Tibial artery (tissue), 4 donors: Measurements from ENCODE around the gene ZBTB20.
A peak's percentile ranks its signal among the peaks of the same experiment; 100 is the strongest.

Experiments
- DNase-seq, 2 donors: peaks; one replicate each; pipeline ENCODE4 v3.0.0-alpha.2; 2019
- H3K27ac ChIP-seq, 2 donors: fragments of 200-600 bp; sonication (generic) in 1 of 2; 1 replicate in 1 of 2; 2 replicates in 1 of 2; pipeline ENCODE4 v1.5.1; 2018 to 2019; ENCODE audit warnings: mild to moderate bottlenecking in 1 of 2
- H3K27me3 ChIP-seq, 2 donors: fragments of 200-600 bp; sonication (generic) in 1 of 2; one replicate each; pipeline versions ENCODE4 v1.5.1 to v1.6.0; 2016 to 2019
- H3K36me3 ChIP-seq, 3 donors: fragments of 200-600 bp; sonication (generic) in 2 of 3; one replicate each; pipeline ENCODE4 v1.5.1; 2016 to 2019; ENCODE audit warnings: mild to moderate bottlenecking in 2 of 3
- H3K4me1 ChIP-seq, 4 donors: fragments of 200-600 bp; sonication (generic) in 2 of 4; 1 replicate in 3 of 4; 2 replicates in 1 of 4; pipeline ENCODE4 v1.5.1; 2016 to 2019
- H3K4me3 ChIP-seq, 2 donors: fragments of 200-600 bp; sonication (generic) in 1 of 2; 1 replicate in 1 of 2; 2 replicates in 1 of 2; pipeline ENCODE4 v1.5.1; 2018 to 2019; ENCODE audit warnings: mild to moderate bottlenecking in 2 of 2
- H3K9me3 ChIP-seq, 3 donors: fragments of 200-600 bp; sonication (generic) in 1 of 3; one replicate each; pipeline ENCODE4 v1.5.1; 2016 to 2019
- intact Hi-C: fragments of 100-400 bp; cut with DNase I; formaldehyde crosslinking; loops from one replicate; pipeline ENCODE4 v1.15.0; 2023; ENCODE audit warnings: low total_unique reads
- TF ChIP-seq, protein P1 (sequence below), 2 experiments: fragments of 200-600 bp in 1 of 2; fragments of 450-650 bp in 1 of 2; IDR thresholded peaks; one replicate each; pipeline ENCODE4 v1.5.1; 2017 to 2019; ENCODE audit warnings: antibody characterized with exemption in 2 of 2, mild to moderate bottlenecking in 1 of 2, moderate library complexity in 1 of 2

The ZBTB20 gene

DNA sequence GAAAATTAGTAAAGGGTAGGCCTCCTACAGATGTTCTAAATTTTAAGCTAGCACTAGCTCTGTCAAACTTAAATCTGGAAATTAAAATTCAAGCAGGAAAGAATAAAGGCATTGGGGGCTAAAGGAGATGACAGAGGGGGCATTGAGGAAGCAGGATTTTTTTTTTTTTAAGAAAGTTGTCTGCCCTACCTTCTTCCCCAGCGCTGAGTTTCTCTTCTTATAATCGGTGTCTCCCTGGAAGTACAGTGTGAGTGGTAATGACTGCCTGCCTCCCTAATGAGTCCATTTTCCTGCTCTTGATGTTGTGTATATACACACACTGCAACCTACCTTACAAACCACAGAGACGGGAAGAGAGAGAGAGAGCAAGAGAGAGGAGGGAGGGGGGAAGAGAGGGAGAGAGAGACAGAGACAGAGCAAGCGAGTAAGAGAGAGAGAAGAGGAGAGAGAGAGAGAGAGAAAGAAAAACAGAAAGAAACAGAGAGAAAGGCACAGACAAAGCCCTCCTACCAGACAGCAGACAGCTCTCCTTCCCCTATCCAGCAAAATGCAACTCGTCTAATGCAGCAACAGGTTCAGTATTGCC, 47.0 kb downstream of the ZBTB20 start:
- no peak for DNase-seq
- H3K27ac ChIP-seq = peak overlapping the region; percentile 51 to 62
- H3K27me3 ChIP-seq = no peaks in the 10 kb centered on the region
- peaks cover 0 to 5% (median 0%) of the 10 kb centered on the region in 3 donors for H3K36me3 ChIP-seq
- TF ChIP-seq, protein P1, sequence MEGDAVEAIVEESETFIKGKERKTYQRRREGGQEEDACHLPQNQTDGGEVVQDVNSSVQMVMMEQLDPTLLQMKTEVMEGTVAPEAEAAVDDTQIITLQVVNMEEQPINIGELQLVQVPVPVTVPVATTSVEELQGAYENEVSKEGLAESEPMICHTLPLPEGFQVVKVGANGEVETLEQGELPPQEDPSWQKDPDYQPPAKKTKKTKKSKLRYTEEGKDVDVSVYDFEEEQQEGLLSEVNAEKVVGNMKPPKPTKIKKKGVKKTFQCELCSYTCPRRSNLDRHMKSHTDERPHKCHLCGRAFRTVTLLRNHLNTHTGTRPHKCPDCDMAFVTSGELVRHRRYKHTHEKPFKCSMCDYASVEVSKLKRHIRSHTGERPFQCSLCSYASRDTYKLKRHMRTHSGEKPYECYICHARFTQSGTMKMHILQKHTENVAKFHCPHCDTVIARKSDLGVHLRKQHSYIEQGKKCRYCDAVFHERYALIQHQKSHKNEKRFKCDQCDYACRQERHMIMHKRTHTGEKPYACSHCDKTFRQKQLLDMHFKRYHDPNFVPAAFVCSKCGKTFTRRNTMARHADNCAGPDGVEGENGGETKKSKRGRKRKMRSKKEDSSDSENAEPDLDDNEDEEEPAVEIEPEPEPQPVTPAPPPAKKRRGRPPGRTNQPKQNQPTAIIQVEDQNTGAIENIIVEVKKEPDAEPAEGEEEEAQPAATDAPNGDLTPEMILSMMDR (IDR thresholded peaks at IDR 0.05) = no peak
- H3K4me3 ChIP-seq = peak overlapping the region; percentile 42
- intact Hi-C loops = loop anchor here (10.0 kb wide), 1 partner anchor 715 kb away; no protein-coding TSS in a partner anchor
- peaks cover 0 to 57% (median 15%) of the 10 kb centered on the region in 4 donors for H3K4me1 ChIP-seq
- H3K9me3 ChIP-seq = no peaks in the 10 kb centered on the region

DNA sequence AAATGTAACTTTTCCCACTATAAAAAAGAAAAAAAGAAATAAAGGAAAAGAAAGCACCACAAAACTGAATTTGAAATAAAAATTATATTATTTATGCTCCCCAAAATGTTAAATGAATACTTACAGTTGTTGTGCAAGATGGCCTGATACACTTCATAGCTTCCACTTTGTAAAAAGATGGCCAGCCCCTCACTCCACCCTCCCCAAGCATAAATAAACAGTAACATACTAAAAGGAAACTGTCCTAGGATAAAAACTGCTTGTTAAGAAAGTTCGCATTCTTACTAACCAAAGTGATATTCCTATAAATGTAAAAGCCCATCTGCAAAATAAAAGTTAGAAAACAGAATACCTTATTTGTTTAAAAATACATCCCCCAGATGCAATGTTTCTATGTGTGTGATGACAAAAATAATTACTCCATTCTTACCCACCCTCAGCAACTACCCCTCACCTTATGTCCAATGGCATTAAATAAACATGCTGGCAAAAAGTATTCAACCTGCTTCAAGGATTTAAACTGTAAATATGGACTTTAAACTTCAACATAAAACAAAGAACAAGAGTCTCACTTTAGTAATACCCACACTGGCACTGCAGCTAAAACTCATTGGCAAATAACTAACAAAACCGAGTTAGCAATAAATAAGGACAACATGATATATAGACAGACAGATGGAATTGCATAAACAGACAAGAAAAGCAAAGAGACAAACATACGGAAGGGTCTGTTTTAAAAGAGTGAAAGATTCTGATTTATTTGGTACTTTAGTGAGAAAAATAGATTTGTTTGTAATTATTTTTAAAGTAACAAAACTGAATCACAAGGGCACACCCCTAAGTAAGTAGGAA, 47.7 kb downstream of the ZBTB20 start:
- TF ChIP-seq, protein P1 (IDR thresholded peaks at IDR 0.05) = no peak
- intact Hi-C loops = loop anchor here (10.0 kb wide), 1 partner anchor 715 kb away; no protein-coding TSS in a partner anchor
- peaks cover 0 to 5% (median 0%) of the 10 kb centered on the region in 3 donors for H3K36me3 ChIP-seq
- peak overlapping the region; percentile 51 to 62 for H3K27ac ChIP-seq
- no peak for DNase-seq
- H3K9me3 ChIP-seq = no peaks in the 10 kb centered on the region
- H3K27me3 ChIP-seq = no peaks in the 10 kb centered on the region
- peaks cover 0 to 59% (median 15%) of the 10 kb centered on the region in 4 donors for H3K4me1 ChIP-seq
- H3K4me3 ChIP-seq = peak overlapping the region; percentile 42

- intact Hi-C loops = loop anchor here (10.0 kb wide), 1 partner anchor 714 kb away; no protein-coding TSS in a partner anchor
- Histone ChIP-seq H3K27ac (peak overlapping the region in 1 of 2 donors; percentile 51), H3K4me3 (peak overlapping the region in 1 of 2 donors; percentile 42), H3K36me3 (no peaks in the 10 kb centered on the region), H3K27me3 (no peaks in the 10 kb centered on the region), H3K4me1 (peaks cover 0 to 59% (median 15%) of the 10 kb centered on the region in 4 donors), H3K9me3 (no peaks in the 10 kb centered on the region)
- no peak for DNase-seq
- TF ChIP-seq, protein P1 (IDR thresholded peaks at IDR 0.05) = no peak
Measured at GRCh38 chr3:115098354-115099073, 48.6 kb downstream of the ZBTB20 start.

- H3K27me3 ChIP-seq = no peaks in the 10 kb centered on the region
- H3K4me1 ChIP-seq = peaks cover 0 to 44% (median 11%) of the 10 kb centered on the region in 4 donors
- H3K36me3 ChIP-seq = no peaks in the 10 kb centered on the region
- DNase-seq = no peak
- no peak overlapping the region for H3K27ac ChIP-seq
- H3K9me3 ChIP-seq = no peaks in the 10 kb centered on the region
- intact Hi-C loops = loop anchor here (10.0 kb wide), 1 partner anchor 710 kb away; no protein-coding TSS in a partner anchor
- H3K4me3 ChIP-seq = no peak overlapping the region
- TF ChIP-seq, protein P1 (IDR thresholded peaks at IDR 0.05) = no peak
Measured at GRCh38 chr3:115095236-115095635, 51.9 kb downstream of the ZBTB20 start.

- Histone ChIP-seq H3K4me3 (no peak overlapping the region), H3K27ac (no peak overlapping the region), H3K4me1 (peaks cover 0 to 29% (median 8%) of the 10 kb centered on the region in 4 donors)
Measured at GRCh38 chr3:115092220-115092791, 54.8 kb downstream of the ZBTB20 start.

More at GRCh38 chr3:115092220-115092791, 54.8 kb downstream of the ZBTB20 start:
- no peaks in the 10 kb centered on the region for H3K36me3 ChIP-seq
- intact Hi-C loops = loop anchor here (10.0 kb wide), 1 partner anchor 708 kb away; no protein-coding TSS in a partner anchor
- H3K27me3 ChIP-seq = no peaks in the 10 kb centered on the region
- peak; percentile 64 to 76 for DNase-seq
- TF ChIP-seq, protein P1 (IDR thresholded peaks at IDR 0.05) = peak; percentile 75
- H3K9me3 ChIP-seq = no peaks in the 10 kb centered on the region
